VCaP (cell line): ENCODE data around the gene WAC.

Experiments used
- H3K27ac ChIP-seq: fragments of 450-650 bp; 2 replicates; pipeline ENCODE4 v1.5.1; 2017
- CTCF ChIP-seq: fragments of 450-650 bp; conservative IDR thresholded peaks from 2 replicates; pipeline ENCODE4 v1.5.1; 2017; ENCODE audit warnings: mild to moderate bottlenecking, moderate library complexity

WAC gene

GRCh38 chr10:28496481-28496961 is 36.4 kb upstream of the WAC start:
- TF ChIP-seq CTCF: no peak
- peak overlapping the region; percentile 63 for H3K27ac ChIP-seq

GRCh38 chr10:28497313-28498126 is 35.4 kb upstream of the WAC start:
- TF ChIP-seq CTCF: no peak
- peak overlapping the region; percentile 98; the same call in 1 of the 2 replicates for H3K27ac ChIP-seq

- peak overlapping the region; percentile 98 for H3K27ac ChIP-seq
These were observed 32.7 kb upstream of the WAC start for GRCh38 chr10:28500203-28500602.

GRCh38 chr10:28503114-28503513 is 29.8 kb upstream of the WAC start:
- peak; percentile 71 for TF ChIP-seq CTCF
- H3K27ac ChIP-seq: peak overlapping the region; percentile 98

- H3K27ac ChIP-seq: no peak overlapping the region
- TF ChIP-seq CTCF: no peak
These were observed 27.5 kb upstream of the WAC start for GRCh38 chr10:28505359-28505959.

- no peak overlapping the region for H3K27ac ChIP-seq
- no peak for TF ChIP-seq CTCF
These were observed 24.5 kb upstream of the WAC start for GRCh38 chr10:28508304-28508925.

GRCh38 chr10:28509286-28509685 is 23.6 kb upstream of the WAC start:
- H3K27ac ChIP-seq: no peak overlapping the region
- TF ChIP-seq CTCF: no peak
